HS-27A (cell line): ENCODE results near the gene ACTG1.

Experiments used
- DNase-seq: peaks from one replicate; pipeline ENCODE4 v3.0.0-alpha.2; 2012; ENCODE audit warnings: low read depth, missing footprints

ACTG1 gene

GRCh38 chr17:81512562-81513371, at the start of gene ACTG1:
TSS of gene ACTG1 (minus strand) at chr17:81512799. CDS start at chr17:81512354, 445 bp downstream.
- no peak for DNase-seq

- no peak for DNase-seq
Measured at GRCh38 chr17:81561494-81561885, 48.9 kb upstream of the ACTG1 start.

GRCh38 chr17:81558941-81559806, 46.6 kb upstream of the ACTG1 start:
- no peak for DNase-seq

- DNase-seq, result no peak
Measured at GRCh38 chr17:81558115-81558468, 45.5 kb upstream of the ACTG1 start.

- DNase-seq, result no peak
Measured at GRCh38 chr17:81557276-81558114, 44.9 kb upstream of the ACTG1 start.

- no peak for DNase-seq
Measured at GRCh38 chr17:81556863-81557262, 44.3 kb upstream of the ACTG1 start.

GRCh38 chr17:81556175-81556691, 43.6 kb upstream of the ACTG1 start:
- no peak for DNase-seq

- peak; percentile 80 for DNase-seq
Measured at GRCh38 chr17:81553616-81554181, 41.1 kb upstream of the ACTG1 start.

- no peak for DNase-seq
Measured at GRCh38 chr17:81553018-81553615, 40.5 kb upstream of the ACTG1 start.

- no peak for DNase-seq
Measured at GRCh38 chr17:81552244-81553017, 39.8 kb upstream of the ACTG1 start, which contains the start of gene FAAP100. TSS of gene FAAP100 (minus strand) at chr17:81552353. CDS start at chr17:81552330, 23 bp downstream.

- no peak for DNase-seq
Measured at GRCh38 chr17:81551458-81552243, 39.1 kb upstream of the ACTG1 start.

- DNase-seq, result no peak
Measured at GRCh38 chr17:81550830-81551457, 38.3 kb upstream of the ACTG1 start.

GRCh38 chr17:81550285-81550684, 37.7 kb upstream of the ACTG1 start:
- no peak for DNase-seq

- DNase-seq, result no peak
Measured at GRCh38 chr17:81549826-81550225, 37.2 kb upstream of the ACTG1 start.

GRCh38 chr17:81549031-81549557, 36.5 kb upstream of the ACTG1 start:
- no peak for DNase-seq

- DNase-seq, result no peak
Measured at GRCh38 chr17:81547614-81547982, 35.0 kb upstream of the ACTG1 start.

GRCh38 chr17:81546906-81547613, 34.5 kb upstream of the ACTG1 start:
- no peak for DNase-seq
